Suppressor macrophage (primary cell): ENCODE measurements around the gene DPYD.

ENCODE experiments used
- DNase-seq, 4 experiments: peaks; one replicate each; pipeline ENCODE4 v3.0.0-alpha.2; 2020 to 2022

Gene DPYD

GRCh38 chr1:97516588-97516987 is 404.2 kb downstream of the DPYD start:
- no peak for DNase-seq

GRCh38 chr1:97508653-97509218 is 412.1 kb downstream of the DPYD start:
- no peak for DNase-seq

GRCh38 chr1:97507863-97508262 is 413.0 kb downstream of the DPYD start:
- no peak for DNase-seq

- DNase-seq: no peak
Measured at GRCh38 chr1:97506368-97506767, 414.5 kb downstream of the DPYD start.

- DNase-seq: no peak
Measured at GRCh38 chr1:97505816-97506215, 415.0 kb downstream of the DPYD start.

GRCh38 chr1:97505289-97505688 is 415.5 kb downstream of the DPYD start:
- DNase-seq: no peak

- no peak for DNase-seq
Measured at GRCh38 chr1:97502360-97502759, 418.5 kb downstream of the DPYD start.

- DNase-seq: no peak
Measured at GRCh38 chr1:97501628-97502027, 419.2 kb downstream of the DPYD start.

GRCh38 chr1:97500760-97501159 is 420.1 kb downstream of the DPYD start:
- no peak for DNase-seq

- DNase-seq: no peak
Measured at GRCh38 chr1:97499667-97500066, 421.2 kb downstream of the DPYD start.

- peak; percentile 24 to 58 (median 42) for DNase-seq
Measured at GRCh38 chr1:97489834-97490233, 431.0 kb downstream of the DPYD start.

- DNase-seq: no peak
Measured at GRCh38 chr1:97488530-97488929, 432.3 kb downstream of the DPYD start.

- DNase-seq: no peak
Measured at GRCh38 chr1:97482022-97482421, 438.8 kb downstream of the DPYD start.

- DNase-seq: no peak
Measured at GRCh38 chr1:97467445-97467844, 453.4 kb downstream of the DPYD start.

GRCh38 chr1:97464305-97464704 is 456.5 kb downstream of the DPYD start:
- DNase-seq: no peak

- DNase-seq: peak; percentile 7 to 64 (median 32)
Measured at GRCh38 chr1:97461782-97462181, 459.1 kb downstream of the DPYD start.

- DNase-seq: no peak
Measured at GRCh38 chr1:97457446-97458089, 463.3 kb downstream of the DPYD start.

- DNase-seq: no peak
Measured at GRCh38 chr1:97451944-97452343, 468.9 kb downstream of the DPYD start.

GRCh38 chr1:97451046-97451826 is 469.6 kb downstream of the DPYD start:
- DNase-seq: peak in 2 of 4 experiments; percentile 17 to 29

- no peak for DNase-seq
Measured at GRCh38 chr1:97441966-97442365, 478.9 kb downstream of the DPYD start.

- DNase-seq: no peak
Measured at GRCh38 chr1:97433824-97434177, 487.0 kb downstream of the DPYD start.

GRCh38 chr1:97433094-97433823 is 487.6 kb downstream of the DPYD start:
- DNase-seq: peak in 3 of 4 experiments; percentile 4 to 55 (median 45)

GRCh38 chr1:97427371-97427770 is 493.5 kb downstream of the DPYD start:
- no peak for DNase-seq
